GM12891 (cell line): ENCODE results near the gene CCDC117.
"Not testable (repeated sequence)": the region's sequence is repeated elsewhere in the genome, so short reads cannot be mapped to it uniquely, and the experiment has no call there.

Experiments used
- DNase-seq: peaks from one replicate; pipeline ENCODE4 v3.0.0; 2011; ENCODE audit warnings: low spot score; ENCODE audit not compliant: insufficient read length
- FAIRE-seq: peaks from 2 replicates; lab custom pipeline; 2011; peaks lifted over from hg19 to GRCh38; lab: Jason Lieb, UNC
- PAX5 ChIP-seq: IDR thresholded peaks from 2 replicates; pipeline ENCODE4 v1.6.1; 2011; ENCODE audit warnings: low read length, moderate library complexity, mild to moderate bottlenecking; ENCODE audit not compliant: insufficient read depth, severe bottlenecking
- POLR2A ChIP-seq: IDR thresholded peaks from 2 replicates; pipeline ENCODE4 v1.6.1; 2011; ENCODE audit warnings: low read depth, low read length, control low read depth
- POLR2AphosphoS5 ChIP-seq: IDR thresholded peaks from 2 replicates; pipeline ENCODE4 v1.6.1; 2011; ENCODE audit warnings: low read depth, low read length, control low read depth
- POU2F2 ChIP-seq: IDR thresholded peaks from 2 replicates; pipeline ENCODE4 v1.6.1; 2011; ENCODE audit warnings: low read depth, mild to moderate bottlenecking, control low read depth, low read length, moderate library complexity
- SPI1 ChIP-seq: IDR thresholded peaks from 2 replicates; pipeline ENCODE4 v1.6.1; 2011; ENCODE audit warnings: low read depth, low read length, control low read depth
- TAF1 ChIP-seq: IDR thresholded peaks from 2 replicates; pipeline ENCODE4 v1.6.1; 2011; ENCODE audit warnings: low read depth, low read length, control low read depth

Gene CCDC117

GRCh38 chr22:28741785-28742561 is 30.5 kb upstream of the CCDC117 start, which contains the start of the genes CHEK2 and HSCB:
Gene CHEK2, minus strand, starts transcription at chr22:28741820. Its CDS starts 7,099 bp downstream, at chr22:28734721.
Gene HSCB, plus strand, starts transcription at chr22:28742039. Its CDS starts 57 bp downstream, at chr22:28742096.
- TF ChIP-seq SPI1 = peak; percentile 39; the same call in 1 of the 2 replicates
- TF ChIP-seq POLR2A = peak; percentile 87
- TF ChIP-seq TAF1 = peak; percentile 68; the same call in 1 of the 2 replicates
- TF ChIP-seq PAX5 = peak; percentile 50
- peak; percentile 87 for TF ChIP-seq POLR2AphosphoS5
- 0 out of 2 replicates have a peak, but pooled peaks have one; percentile 41 for TF ChIP-seq POU2F2
- peak; percentile 97 for FAIRE-seq
- DNase-seq = peak; percentile 86

GRCh38 chr22:28742562-28742962 is 29.9 kb upstream of the CCDC117 start:
- FAIRE-seq (no peak), DNase-seq (no peak)
- no peak for TF ChIP-seq PAX5
- TF ChIP-seq SPI1 = no peak
- TF ChIP-seq POU2F2 = no peak
- TF ChIP-seq TAF1 = no peak; the same call in 1 of the 2 replicates
- TF ChIP-seq POLR2A = no peak
- TF ChIP-seq POLR2AphosphoS5 = no peak

- FAIRE-seq = no peak
- TF ChIP-seq PAX5 (no peak), POU2F2 (no peak), POLR2A (no peak), TAF1 (no peak), SPI1 (no peak), POLR2AphosphoS5 (no peak)
These were observed 28.6 kb upstream of the CCDC117 start for GRCh38 chr22:28743852-28744251.

GRCh38 chr22:28750471-28750881 is 22.0 kb upstream of the CCDC117 start:
- no peak for TF ChIP-seq POU2F2
- TF ChIP-seq PAX5 = no peak
- no peak for TF ChIP-seq SPI1
- no peak for TF ChIP-seq POLR2A
- no peak for TF ChIP-seq POLR2AphosphoS5
- TF ChIP-seq TAF1 = no peak
- DNase-seq (no peak), FAIRE-seq (no peak)

More at GRCh38 chr22:28743852-28744251, 28.6 kb upstream of the CCDC117 start:
- no peak for DNase-seq

- not testable (repeated sequence) for FAIRE-seq
These were observed 18.0 kb upstream of the CCDC117 start for GRCh38 chr22:28754512-28754911.

GRCh38 chr22:28759861-28760560 is 12.5 kb upstream of the CCDC117 start:
- no peak for FAIRE-seq
- no peak for DNase-seq
- peak; percentile 39; the same call in 1 of the 2 replicates for TF ChIP-seq SPI1
- TF ChIP-seq POLR2AphosphoS5 = no peak

More at GRCh38 chr22:28754512-28754911, 18.0 kb upstream of the CCDC117 start:
- DNase-seq = not testable (repeated sequence)

GRCh38 chr22:28761449-28761755 is 11.1 kb upstream of the CCDC117 start:
- DNase-seq (no peak), FAIRE-seq (no peak)
- no peak for TF ChIP-seq POLR2A
- no peak for TF ChIP-seq PAX5
- no peak for TF ChIP-seq POU2F2
- no peak for TF ChIP-seq SPI1
- no peak for TF ChIP-seq TAF1
- no peak for TF ChIP-seq POLR2AphosphoS5

GRCh38 chr22:28762000-28762399 is 10.5 kb upstream of the CCDC117 start:
- DNase-seq, FAIRE-seq: not testable (repeated sequence)

GRCh38 chr22:28766628-28767027 is 5.9 kb upstream of the CCDC117 start:
- no peak for DNase-seq
- TF ChIP-seq PAX5 (no peak), POLR2AphosphoS5 (no peak), POU2F2 (no peak), TAF1 (no peak), POLR2A (no peak), SPI1 (no peak)
- FAIRE-seq = no peak
